Peyer's patch (tissue), 4 donors: ENCODE data around the gene CIAO1.

Experiments used
- CTCF ChIP-seq, 6 experiments: fragments of 450-650 bp in 4 of 6; fragments of 200-600 bp in 2 of 6; sonication (generic) in 1 of 6; IDR thresholded peaks; one replicate each; pipeline ENCODE4 v1.5.1; 2017 to 2019; ENCODE audit warnings: antibody characterized with exemption in 6 of 6, mild to moderate bottlenecking in 3 of 6, moderate library complexity in 1 of 6
- POLR2A ChIP-seq, 2 donors: fragments of 450-650 bp; IDR thresholded peaks; one replicate each; pipeline ENCODE4 v1.5.1; 2017; ENCODE audit warnings: antibody characterized with exemption in 2 of 2, mild to moderate bottlenecking in 2 of 2, moderate library complexity in 2 of 2

GRCh38 chr2:96254571-96254970, 11.5 kb upstream of the CIAO1 start:
- no peak for TF ChIP-seq CTCF (IDR thresholded peaks at IDR 0.05)
- no peak for TF ChIP-seq POLR2A (IDR thresholded peaks at IDR 0.05)
